MCF 10A (cell line): ENCODE results near the gene OSBPL2. TPM values are rescaled to one million over a fixed set of nuclear protein-coding genes. Genes with fewer than 3 reads are reported as not detected.

ENCODE experiments used
- Bru-seq: library from RNA; stranded (reverse); fragments of 400-500 nt; gene quantifications from one replicate; lab custom pipeline; 2021; lab: Mats Ljungman, UMichigan
- BruChase-seq, 2 experiments: library from RNA; stranded (reverse); fragments of 400-500 nt; gene quantifications; one replicate each; lab custom pipeline; 2021; lab: Mats Ljungman, UMichigan
- BruUV-seq: library from RNA; stranded (reverse); fragments of 400-500 nt; replicated peaks from 2 replicates; lab custom pipeline; 2021; lab: Mats Ljungman, UMichigan
- CTCF ChIA-PET: fragments of 300-600 bp; sonication (Branson Sonifier 250); formaldehyde crosslinking; extraction: SDS; loops from one replicate; lab custom pipeline; 2021; ENCODE audit warnings: antibody characterized with exemption, inconsistent platforms; lab: Yijun Ruan, JAX
- POLR2A ChIA-PET: fragments of 300-600, 350-650 bp; sonication (Branson Sonifier 250); formaldehyde crosslinking; extraction: SDS; loops from one replicate; lab custom pipeline; 2020; ENCODE audit warnings: antibody characterized with exemption, inconsistent platforms; lab: Yijun Ruan, JAX
- DNase-seq: peaks from one replicate; pipeline ENCODE4 v3.0.0-alpha.2; 2018; ENCODE audit not compliant: unreplicated experiment
- H3K27ac Mint-ChIP-seq: one replicate; pipeline ENCODE4 v1.8.0; 2022; ENCODE audit warnings: mild to moderate bottlenecking, low read depth, mixed read lengths; ENCODE audit not compliant: unreplicated experiment
- H3K27me3 Mint-ChIP-seq: one replicate; pipeline ENCODE4 v1.8.0; 2022; ENCODE audit warnings: mixed read lengths; ENCODE audit not compliant: insufficient read depth, unreplicated experiment
- H3K36me3 Mint-ChIP-seq: one replicate; pipeline ENCODE4 v1.8.0; 2022; ENCODE audit warnings: mild to moderate bottlenecking, moderate library complexity, mixed read lengths; ENCODE audit not compliant: insufficient read depth, unreplicated experiment
- H3K4me1 Mint-ChIP-seq: one replicate; pipeline ENCODE4 v1.8.0; 2022; ENCODE audit warnings: mixed read lengths; ENCODE audit not compliant: insufficient read depth, unreplicated experiment
- H3K4me3 Mint-ChIP-seq: one replicate; pipeline ENCODE4 v1.8.0; 2022; ENCODE audit warnings: mild to moderate bottlenecking, moderate library complexity, mixed read lengths; ENCODE audit not compliant: unreplicated experiment
- H3K9me3 Mint-ChIP-seq: one replicate; pipeline ENCODE4 v1.8.0; 2022; ENCODE audit warnings: mixed read lengths; ENCODE audit not compliant: unreplicated experiment
- CTCF ChIP-seq: fragments of 200-600 bp; IDR thresholded peaks from one replicate; pipeline ENCODE4 v1.8.0; 2022; ENCODE audit warnings: antibody characterized with exemption, mild to moderate bottlenecking; ENCODE audit not compliant: unreplicated experiment
- intact Hi-C: fragments of 100-400 bp; cut with micrococcal nuclease; formaldehyde crosslinking; loops from 2 replicates; pipeline ENCODE4 v1.14.1; 2022
- long read RNA-seq: library from polyadenylated mRNA; stranded (forward); transcript quantifications from one replicate; pipeline ENCODE4 v2.0.0, GENCODE V29; 2022
- total RNA-seq: library from RNA; stranded (reverse); gene quantifications from 2 replicates; pipeline ENCODE4 v1.2.3, GENCODE V29; 2022

The OSBPL2 gene
- total RNA-seq (38.8 and 51.9 TPM in 2 replicates), Bru-seq, nascent RNA (percentile 65 among the genes with signal in this experiment), BruChase-seq, experiment 1, labeled RNA remaining after a 6-hour chase (percentile 76 among the genes with signal in this experiment), BruChase-seq, experiment 2, labeled RNA remaining after a 2-hour chase (percentile 68 among the genes with signal in this experiment)
- long read RNA-seq, full-length matches to known transcripts: 106 of 148 reads
- long read RNA-seq, partial matches to known transcripts: 11 of 148 reads
- long read RNA-seq, other reads (novel, unspliced or antisense): 31 of 148 reads

GRCh38 chr20:62237801-62238568, at the start of gene OSBPL2:
Gene OSBPL2 (plus strand): TSS chr20:62238521. CDS start chr20:62256185, 17,664 bp downstream.
- no peak for TF ChIP-seq CTCF
- Mint-ChIP-seq H3K27ac (peak within 1 kb of the TSS; percentile 61), H3K4me3 (peak within 1 kb of the TSS; percentile 76), H3K27me3 (no peaks in the 10 kb centered on the region), H3K9me3 (no peaks in the 10 kb centered on the region), H3K36me3 (no peaks in the 10 kb centered on the region), H3K4me1 (peaks cover 6% of the 10 kb centered on the region)
- intact Hi-C loops: loop anchor here (5.0 kb wide), 1 partner anchor 149 kb away; the partner anchor contains the start of gene RPS21
- BruUV-seq: no TSS peak
- DNase-seq: peak; percentile 98
- CTCF ChIA-PET: interaction anchor here (0.8 kb wide), 1 partner anchor 19 kb away, joined by 4 read pairs; no protein-coding TSS in a partner anchor
- POLR2A ChIA-PET: interaction anchor here (0.6 to 3.2 kb wide), 11 partner anchors 18 to 815 kb away, joined by 3 to 13 read pairs (median 3); partner anchors contain the start of genes LSM14B and RPS21

- no peaks in the 10 kb centered on the region for H3K9me3 Mint-ChIP-seq
- no peak overlapping the region for H3K27ac Mint-ChIP-seq
- no peak for DNase-seq
- H3K27me3 Mint-ChIP-seq: no peaks in the 10 kb centered on the region
- intact Hi-C loops: no loop called here
- ChIA-PET POLR2A (interaction anchor here (0.5 to 1.9 kb wide), 4 partner anchors 8 to 49 kb away, joined by 3 to 7 read pairs (median 3); partner anchors contain the start of gene MTG2), CTCF (interaction anchor here (0.6 kb wide), 1 partner anchor 172 kb away, joined by 4 read pairs; no protein-coding TSS in a partner anchor)
- TF ChIP-seq CTCF: no peak
- H3K36me3 Mint-ChIP-seq: peaks cover 56% of the 10 kb centered on the region
- H3K4me3 Mint-ChIP-seq: no peak overlapping the region
- peaks cover 13% of the 10 kb centered on the region for H3K4me1 Mint-ChIP-seq
- no TSS peak for BruUV-seq
Measured at GRCh38 chr20:62190639-62191411, 47.5 kb upstream of the OSBPL2 start.

DNA sequence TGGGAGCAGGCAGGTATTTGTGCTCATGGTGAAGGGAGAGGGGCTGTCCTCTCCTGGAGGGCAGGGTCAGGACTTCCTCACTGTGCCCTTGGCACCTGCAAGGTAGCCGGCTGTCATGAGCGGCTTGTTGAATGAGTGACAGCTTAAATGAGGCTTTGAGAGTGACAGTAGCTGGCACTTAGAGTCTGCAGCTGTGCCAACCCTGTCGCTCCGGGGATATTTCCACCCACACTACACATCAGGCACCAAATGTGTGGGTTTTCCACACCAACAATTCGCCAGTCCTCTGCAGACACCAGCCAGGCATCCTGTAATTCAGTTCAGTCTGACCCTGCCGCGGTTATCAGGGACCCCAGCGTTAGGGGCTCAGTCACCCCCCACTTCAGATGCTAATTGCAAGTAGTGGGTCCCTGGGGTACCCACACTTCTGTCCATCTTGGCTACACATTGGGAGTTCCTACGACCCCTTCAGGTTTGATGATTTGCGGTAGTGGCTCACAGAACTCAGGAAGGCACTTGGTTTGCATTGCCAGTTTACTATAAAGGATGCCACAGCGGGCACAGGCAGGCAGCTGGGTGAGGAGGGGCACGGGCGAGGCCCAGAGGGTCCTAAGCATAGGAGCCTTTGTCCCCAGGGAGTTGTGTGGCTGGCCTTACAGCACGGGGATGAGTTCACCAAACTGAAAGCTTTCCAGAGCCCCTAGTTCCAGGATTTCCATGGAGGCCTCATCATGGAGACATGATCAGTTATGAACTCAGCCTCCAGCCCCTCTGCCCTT, 46.4 kb upstream of the OSBPL2 start:
- no TSS peak for BruUV-seq
- Mint-ChIP-seq H3K4me1 (peaks cover 9% of the 10 kb centered on the region), H3K36me3 (peaks cover 66% of the 10 kb centered on the region), H3K4me3 (no peak overlapping the region), H3K27me3 (no peaks in the 10 kb centered on the region), H3K27ac (no peak overlapping the region), H3K9me3 (no peaks in the 10 kb centered on the region)
- CTCF ChIA-PET: no interaction called here
- POLR2A ChIA-PET: interaction anchor here (1.9 kb wide), 1 partner anchor 9 kb away, joined by 7 read pairs; the partner anchor contains the start of gene MTG2
- no peak for DNase-seq
- no peak for TF ChIP-seq CTCF
- intact Hi-C loops: no loop called here
